Measurements from ENCODE around the gene IFNA1.

The IFNA1 gene

GRCh38 chr9:21440139-21440538 lies at the start of gene IFNA1:
Gene IFNA1 (plus strand): TSS chr9:21440439. CDS start chr9:21440508, 69 bp downstream.
- POLR2A ChIA-PET, result no interaction called here

GRCh38 chr9:21392270-21392669 lies 48.0 kb upstream of the IFNA1 start:
- peak; percentile 70 for DNase-seq (ENCODE audit: extremely low spot score)
- TF ChIP-seq ARNT (IDR thresholded peaks at IDR 0.05), result no peak
- no peak for TF ChIP-seq ELF4 (IDR thresholded peaks at IDR 0.05)
- TF ChIP-seq L3MBTL2 (conservative IDR thresholded peaks at IDR 0.05), result no peak
- TF ChIP-seq ZNF384 (IDR thresholded peaks at IDR 0.05), result no peak
- TF ChIP-seq HDGF (IDR thresholded peaks at IDR 0.05; ENCODE audit: borderline replicate concordance), result no peak
- no peak for TF ChIP-seq FOXA1 (IDR thresholded peaks at IDR 0.05)
- TF ChIP-seq TARDBP (IDR thresholded peaks at IDR 0.05), result no peak
- no peak for TF ChIP-seq SUZ12 (IDR thresholded peaks at IDR 0.05)
- TF ChIP-seq LEF1 (IDR thresholded peaks at IDR 0.05; ENCODE audit: borderline replicate concordance), result no peak
- no peak for TF ChIP-seq FOXM1 (IDR thresholded peaks at IDR 0.05; ENCODE audit: borderline replicate concordance)
- TF ChIP-seq NFRKB (IDR thresholded peaks at IDR 0.05), result no peak
- TF ChIP-seq PKNOX1 (IDR thresholded peaks at IDR 0.05), result no peak
- CTCF ChIA-PET, result interaction anchor here (0.5 to 0.6 kb wide), 2 partner anchors 11 to 42 kb away, joined by 3 read pairs; no protein-coding TSS in a partner anchor
- POLR2A ChIA-PET, result no interaction called here

More at GRCh38 chr9:21440139-21440538, at the start of gene IFNA1:
- DNase-seq (ENCODE audit: extremely low spot score), result no peak
- CTCF ChIA-PET, result no interaction called here
- TF ChIP-seq ARNT (IDR thresholded peaks at IDR 0.05) (no peak), FOXK2 (IDR thresholded peaks at IDR 0.05) (no peak), FOXM1 (IDR thresholded peaks at IDR 0.05; ENCODE audit: borderline replicate concordance) (no peak), NFRKB (IDR thresholded peaks at IDR 0.05) (no peak), HDGF (IDR thresholded peaks at IDR 0.05; ENCODE audit: borderline replicate concordance) (no peak)

GRCh38 chr9:21395778-21396717 lies 44.2 kb upstream of the IFNA1 start:
- POLR2A ChIA-PET, result interaction anchor here (0.8 kb wide), 1 partner anchor 61 kb away, joined by 3 read pairs; no protein-coding TSS in a partner anchor
- CTCF ChIA-PET, result interaction anchor here (0.6 to 1.6 kb wide), 7 partner anchors 11 to 155 kb away, joined by 3 to 15 read pairs (median 5); partner anchors contain the start of gene IFNA2
- DNase-seq (ENCODE audit: extremely low spot score), result peak; percentile 73
- TF ChIP-seq FOXM1 (IDR thresholded peaks at IDR 0.05; ENCODE audit: borderline replicate concordance), result no peak
- TF ChIP-seq L3MBTL2 (conservative IDR thresholded peaks at IDR 0.05), result peak; percentile 53

GRCh38 chr9:21398955-21399489 lies 41.2 kb upstream of the IFNA1 start:
- CTCF ChIA-PET, result no interaction called here
- POLR2A ChIA-PET, result no interaction called here
- no peak for DNase-seq (ENCODE audit: extremely low spot score)
- no peak for TF ChIP-seq NFRKB (IDR thresholded peaks at IDR 0.05)
- TF ChIP-seq SP1 (IDR thresholded peaks at IDR 0.05), result no peak
- TF ChIP-seq L3MBTL2 (conservative IDR thresholded peaks at IDR 0.05), result no peak
- TF ChIP-seq TARDBP (IDR thresholded peaks at IDR 0.05), result no peak
- no peak for TF ChIP-seq FOXA1 (IDR thresholded peaks at IDR 0.05)
- no peak for TF ChIP-seq FOXK2 (IDR thresholded peaks at IDR 0.05)
- no peak for TF ChIP-seq ARNT (IDR thresholded peaks at IDR 0.05)
- no peak for TF ChIP-seq ZNF384 (IDR thresholded peaks at IDR 0.05)
- no peak for TF ChIP-seq LEF1 (IDR thresholded peaks at IDR 0.05; ENCODE audit: borderline replicate concordance)
- TF ChIP-seq CTBP1 (IDR thresholded peaks at IDR 0.05; ENCODE audit: borderline replicate concordance), result no peak
- TF ChIP-seq SUZ12 (IDR thresholded peaks at IDR 0.05), result no peak
- no peak for TF ChIP-seq PKNOX1 (IDR thresholded peaks at IDR 0.05)
- no peak for TF ChIP-seq FOXM1 (IDR thresholded peaks at IDR 0.05; ENCODE audit: borderline replicate concordance)
- no peak for TF ChIP-seq BHLHE40 (IDR thresholded peaks at IDR 0.05; ENCODE audit: borderline replicate concordance)
- no peak for TF ChIP-seq ELF4 (IDR thresholded peaks at IDR 0.05)

- CTCF ChIA-PET, result no interaction called here
- no peak for DNase-seq (ENCODE audit: extremely low spot score)
- TF ChIP-seq L3MBTL2 (conservative IDR thresholded peaks at IDR 0.05), result no peak
- TF ChIP-seq FOXM1 (IDR thresholded peaks at IDR 0.05; ENCODE audit: borderline replicate concordance), result no peak
- no peak for TF ChIP-seq ZNF384 (IDR thresholded peaks at IDR 0.05)
- TF ChIP-seq HDGF (IDR thresholded peaks at IDR 0.05; ENCODE audit: borderline replicate concordance), result no peak
- TF ChIP-seq ELF4 (IDR thresholded peaks at IDR 0.05), result no peak
- TF ChIP-seq ARNT (IDR thresholded peaks at IDR 0.05), result no peak
- TF ChIP-seq BHLHE40 (IDR thresholded peaks at IDR 0.05; ENCODE audit: borderline replicate concordance), result no peak
- no peak for TF ChIP-seq CTBP1 (IDR thresholded peaks at IDR 0.05; ENCODE audit: borderline replicate concordance)
- TF ChIP-seq TARDBP (IDR thresholded peaks at IDR 0.05), result no peak
- no peak for TF ChIP-seq FOXK2 (IDR thresholded peaks at IDR 0.05)
- no peak for TF ChIP-seq NFRKB (IDR thresholded peaks at IDR 0.05)
- TF ChIP-seq FOXA1 (IDR thresholded peaks at IDR 0.05), result no peak
- no peak for TF ChIP-seq PKNOX1 (IDR thresholded peaks at IDR 0.05)
- POLR2A ChIA-PET, result no interaction called here
These were observed 40.3 kb upstream of the IFNA1 start for GRCh38 chr9:21399956-21400355.

Data from HEK293T (cell line).